ENCODE data around the gene KRT32.

The KRT32 gene

DNA sequence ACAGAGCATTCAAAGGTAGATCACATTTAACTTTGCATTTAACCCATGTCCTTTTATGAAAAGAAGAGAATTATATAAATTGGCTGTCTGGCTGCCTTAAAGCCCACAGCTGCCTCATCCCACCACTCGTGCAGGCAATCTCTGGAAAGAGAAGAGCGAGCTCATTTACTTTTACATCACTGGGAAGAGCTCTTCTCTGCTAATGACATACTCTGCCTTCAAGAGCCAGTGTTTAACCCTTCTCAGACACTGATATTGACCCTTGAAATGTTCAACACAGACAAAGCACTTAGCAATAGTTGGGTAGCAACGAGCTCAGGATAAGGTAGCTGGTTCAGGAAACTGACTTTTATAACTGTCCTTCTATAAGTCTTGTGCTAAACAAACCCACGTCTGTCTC is 33.2 kb downstream of the KRT32 start:
- no peak for TF ChIP-seq SIN3A (IDR thresholded peaks at IDR 0.05; ENCODE audit: borderline replicate concordance, insufficient read depth, low read length)
- no peak for TF ChIP-seq POLR2AphosphoS5 (IDR thresholded peaks at IDR 0.05; ENCODE audit: low read depth, low read length)
- no peak for TF ChIP-seq REST (IDR thresholded peaks at IDR 0.05; ENCODE audit: insufficient read depth in 1 of 2, low read depth in 2 of 2, low read length in 2 of 2)
- no peak for TF ChIP-seq TAF1 (IDR thresholded peaks at IDR 0.05; ENCODE audit: borderline replicate concordance, insufficient read depth, low read length)
- TF ChIP-seq FOXP2 (optimal IDR thresholded peaks at IDR 0.05; ENCODE audit: borderline replicate concordance, extremely low read depth, extremely low read length, insufficient read depth): no peak

DNA sequence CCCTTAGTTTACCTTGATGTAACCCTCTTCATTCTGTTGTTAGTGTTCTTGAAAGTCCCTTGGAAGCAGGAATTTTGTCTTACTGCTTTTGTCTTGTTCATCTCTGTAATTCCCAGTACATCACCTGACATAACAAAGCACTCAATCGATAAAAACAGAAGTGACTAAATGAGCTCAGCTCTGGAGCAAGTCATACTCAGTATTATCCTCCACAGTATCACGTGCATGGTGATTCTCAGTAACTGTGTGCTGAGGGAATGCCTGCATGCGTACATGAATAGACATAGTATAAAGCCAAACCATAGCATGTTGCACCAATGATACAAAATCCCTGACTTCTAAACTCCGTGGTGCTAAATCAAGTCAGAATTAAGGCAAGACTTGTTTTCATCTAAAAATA is 33.6 kb downstream of the KRT32 start:
- no peak for TF ChIP-seq SIN3A (IDR thresholded peaks at IDR 0.05; ENCODE audit: borderline replicate concordance, insufficient read depth, low read length)
- TF ChIP-seq REST (IDR thresholded peaks at IDR 0.05; ENCODE audit: insufficient read depth in 1 of 2, low read depth in 2 of 2, low read length in 2 of 2): no peak
- TF ChIP-seq FOXP2 (optimal IDR thresholded peaks at IDR 0.05; ENCODE audit: borderline replicate concordance, extremely low read depth, extremely low read length, insufficient read depth): no peak
- no peak for TF ChIP-seq TAF1 (IDR thresholded peaks at IDR 0.05; ENCODE audit: borderline replicate concordance, insufficient read depth, low read length)
- TF ChIP-seq POLR2AphosphoS5 (IDR thresholded peaks at IDR 0.05; ENCODE audit: low read depth, low read length): no peak

DNA sequence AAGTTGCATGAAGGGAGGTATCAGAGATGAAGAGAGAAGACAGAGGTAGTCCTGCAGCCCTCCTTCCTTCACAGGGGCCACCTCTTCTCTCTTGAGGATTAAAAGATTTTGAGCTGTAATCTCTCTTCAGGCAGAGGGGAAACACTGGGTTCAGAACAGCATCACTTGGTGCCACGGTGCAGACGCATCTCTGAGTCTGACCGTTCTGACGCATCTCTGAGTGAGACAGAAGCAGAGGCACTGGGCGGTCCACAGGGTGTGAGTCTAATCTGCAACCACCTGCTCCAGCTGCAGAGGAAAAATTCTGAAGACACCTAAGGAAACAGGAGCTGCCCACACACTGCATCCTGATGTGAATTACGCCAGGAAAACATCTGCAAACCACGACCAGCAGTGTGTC is 37.5 kb downstream of the KRT32 start:
- TF ChIP-seq POLR2AphosphoS5 (IDR thresholded peaks at IDR 0.05; ENCODE audit: low read depth, low read length) (no peak), FOXP2 (optimal IDR thresholded peaks at IDR 0.05; ENCODE audit: borderline replicate concordance, extremely low read depth, extremely low read length, insufficient read depth) (no peak), REST (IDR thresholded peaks at IDR 0.05; ENCODE audit: insufficient read depth in 1 of 2, low read depth in 2 of 2, low read length in 2 of 2) (no peak), TAF1 (IDR thresholded peaks at IDR 0.05; ENCODE audit: borderline replicate concordance, insufficient read depth, low read length) (no peak), SIN3A (IDR thresholded peaks at IDR 0.05; ENCODE audit: borderline replicate concordance, insufficient read depth, low read length) (no peak)

- no peak for TF ChIP-seq REST (IDR thresholded peaks at IDR 0.05; ENCODE audit: insufficient read depth in 1 of 2, low read depth in 2 of 2, low read length in 2 of 2)
These were observed 38.4 kb downstream of the KRT32 start for GRCh38 chr17:41428591-41429291.

DNA sequence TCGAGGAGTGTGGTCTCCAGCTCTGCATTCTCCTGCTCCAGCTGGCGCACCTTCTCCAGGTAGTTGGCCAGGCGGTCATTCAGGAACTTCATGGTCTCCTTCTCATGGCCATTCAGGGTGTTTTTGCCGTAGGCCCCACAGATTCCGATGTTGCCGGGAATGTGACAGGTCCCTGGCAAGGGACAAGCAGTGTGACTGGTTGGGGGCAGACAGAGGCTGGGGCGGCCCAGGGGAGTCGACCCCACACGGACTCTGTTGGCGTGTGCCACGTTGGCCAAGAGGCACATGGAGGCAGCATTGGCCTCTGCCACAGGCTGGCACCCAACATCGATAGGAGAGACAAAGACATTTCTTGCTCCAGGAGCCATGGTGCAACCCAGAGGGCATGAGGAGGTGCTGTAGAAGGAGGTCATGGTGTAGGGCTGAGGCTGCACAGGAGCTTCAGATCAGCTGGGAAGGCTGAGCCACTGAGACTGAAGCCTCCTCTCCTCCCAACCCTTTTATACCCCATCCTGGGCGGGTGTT is 43.0 kb downstream of the KRT32 start, which contains the start of gene KRT37:
KRT37 (minus strand) TSS at position 475 of the 525 bp plus-strand sequence; CDS start at position 413, 62 bp downstream.
- no peak for TF ChIP-seq REST (IDR thresholded peaks at IDR 0.05; ENCODE audit: insufficient read depth in 1 of 2, low read depth in 2 of 2, low read length in 2 of 2)
- TF ChIP-seq SIN3A (IDR thresholded peaks at IDR 0.05; ENCODE audit: borderline replicate concordance, insufficient read depth, low read length): no peak
- TF ChIP-seq POLR2AphosphoS5 (IDR thresholded peaks at IDR 0.05; ENCODE audit: low read depth, low read length): no peak
- no peak for TF ChIP-seq FOXP2 (optimal IDR thresholded peaks at IDR 0.05; ENCODE audit: borderline replicate concordance, extremely low read depth, extremely low read length, insufficient read depth)
- TF ChIP-seq TAF1 (IDR thresholded peaks at IDR 0.05; ENCODE audit: borderline replicate concordance, insufficient read depth, low read length): no peak
